NCI-H1105 (cell line): ENCODE measurements around the gene MEX3A.

Experiments
- DNase-seq: peaks from one replicate; lab custom pipeline; 2025; lab: John Stamatoyannopoulos, UW

The MEX3A gene

GRCh38 chr1:156102633-156103511 is 20.6 kb upstream of the MEX3A start:
- DNase-seq: no peak

GRCh38 chr1:156101880-156102279 is 19.6 kb upstream of the MEX3A start:
- no peak for DNase-seq

- peak; percentile 15 for DNase-seq
Measured at GRCh38 chr1:156100205-156100995, 18.1 kb upstream of the MEX3A start.

DNA sequence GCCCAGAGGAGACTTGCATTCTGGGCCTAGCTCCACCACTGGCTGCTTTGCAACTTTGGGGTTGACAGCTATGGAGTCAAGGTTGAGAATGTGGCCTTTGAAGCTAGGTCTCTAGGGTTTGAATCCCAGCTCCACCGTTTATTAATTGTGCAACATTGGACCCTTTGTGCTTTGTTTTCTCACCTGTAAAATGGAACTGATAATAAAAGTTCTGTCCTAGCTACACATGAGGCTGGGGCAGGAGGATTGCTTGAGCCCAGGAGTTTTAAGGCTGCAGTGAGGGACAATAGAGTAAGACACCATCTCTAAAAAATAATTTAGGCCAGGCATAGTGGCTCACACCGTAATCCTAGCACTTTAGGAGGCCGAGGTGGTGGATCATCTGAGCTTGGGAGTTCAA is 17.0 kb upstream of the MEX3A start:
- no peak for DNase-seq

GRCh38 chr1:156098784-156099183 is 16.5 kb upstream of the MEX3A start:
- no peak for DNase-seq

DNA sequence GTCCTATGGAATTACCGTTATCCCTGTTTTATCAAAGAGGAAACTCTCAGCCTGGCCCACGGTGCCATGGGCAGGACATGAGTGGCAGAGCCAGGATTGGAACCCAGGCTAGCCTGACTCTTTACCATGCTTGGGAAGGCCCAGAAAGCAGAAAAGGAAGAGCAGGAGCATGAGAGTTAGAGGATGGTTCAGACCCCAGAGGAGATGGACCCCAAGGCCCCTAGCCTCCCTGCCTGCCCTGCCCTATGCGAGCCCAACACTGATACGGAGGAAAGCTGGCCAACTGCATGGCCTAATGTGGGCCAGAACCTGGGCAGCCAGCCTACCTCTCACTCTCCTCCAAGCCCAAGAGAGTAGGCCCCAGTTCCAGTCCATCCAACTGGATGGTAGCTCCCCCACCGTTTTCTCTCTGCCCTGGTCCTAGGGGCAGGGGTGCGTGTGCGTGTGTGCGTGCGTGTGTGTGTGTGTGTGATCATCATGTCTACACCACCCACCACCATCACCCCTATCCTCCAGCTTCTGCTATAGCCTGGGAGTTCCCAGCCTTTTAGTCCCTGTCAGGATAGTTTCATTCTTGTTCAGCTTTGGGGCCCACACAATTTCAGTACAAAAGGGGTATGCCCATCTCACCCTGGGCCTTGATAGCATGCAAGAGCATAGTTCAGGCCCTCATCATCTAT is 15.4 kb upstream of the MEX3A start:
- no peak for DNase-seq

GRCh38 chr1:156096640-156097391 is 14.6 kb upstream of the MEX3A start:
- DNase-seq: peak; percentile 51

- no peak for DNase-seq
Measured at GRCh38 chr1:156095906-156096508, 13.7 kb upstream of the MEX3A start.

- DNase-seq: no peak
Measured at GRCh38 chr1:156091610-156092009, 9.3 kb upstream of the MEX3A start.

DNA sequence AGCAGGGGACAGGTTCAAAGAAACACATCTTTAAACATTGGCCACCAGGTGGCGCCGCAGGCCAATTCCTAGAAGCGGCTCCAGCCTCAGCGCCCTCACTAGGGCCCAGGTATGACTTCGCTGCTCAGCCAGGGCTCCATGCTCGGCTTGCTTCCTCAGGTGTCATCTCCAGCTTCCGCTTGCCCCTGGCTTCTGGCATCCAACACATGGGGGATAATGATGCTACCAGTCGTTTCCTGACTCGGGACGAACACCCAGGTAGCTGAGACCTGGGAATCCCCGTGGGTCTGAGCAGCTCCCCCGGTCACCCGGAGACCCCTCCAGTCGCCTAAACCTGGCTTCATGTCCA is 8.5 kb upstream of the MEX3A start:
- DNase-seq: peak; percentile 81

DNA sequence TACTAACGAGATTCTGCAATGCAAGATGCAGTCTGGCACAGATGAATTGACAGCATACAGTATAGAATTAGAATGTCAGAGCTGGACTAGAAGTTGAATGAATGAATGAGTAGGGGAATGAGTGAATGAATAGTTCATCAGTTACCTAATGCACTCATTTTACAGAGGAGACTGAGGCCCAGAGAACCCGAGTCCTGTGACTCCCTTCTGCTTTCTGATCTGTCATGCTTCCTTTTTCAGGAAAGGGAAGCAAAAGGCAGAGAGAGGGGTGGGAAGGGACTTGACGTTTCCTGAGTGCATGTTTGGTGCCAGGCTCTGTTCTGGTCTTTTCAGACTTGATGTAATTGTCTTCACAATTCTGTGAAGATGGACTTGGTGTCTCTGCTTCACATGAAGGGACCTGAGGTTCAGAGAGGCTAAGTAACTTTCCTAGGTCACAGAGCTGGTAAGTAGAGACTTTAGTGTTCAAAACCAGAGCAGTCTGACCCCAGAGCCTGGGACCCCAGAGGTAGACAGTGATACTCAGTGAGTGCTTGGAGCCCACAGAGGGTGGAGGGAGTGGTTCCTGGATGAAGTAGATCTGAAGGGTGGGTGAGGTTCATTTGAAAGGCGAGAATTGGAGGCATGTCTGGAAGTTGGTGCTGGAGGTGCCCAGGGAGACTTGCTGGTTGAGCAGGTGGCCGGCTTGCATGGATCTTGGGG is 8.0 kb upstream of the MEX3A start:
- no peak for DNase-seq

DNA sequence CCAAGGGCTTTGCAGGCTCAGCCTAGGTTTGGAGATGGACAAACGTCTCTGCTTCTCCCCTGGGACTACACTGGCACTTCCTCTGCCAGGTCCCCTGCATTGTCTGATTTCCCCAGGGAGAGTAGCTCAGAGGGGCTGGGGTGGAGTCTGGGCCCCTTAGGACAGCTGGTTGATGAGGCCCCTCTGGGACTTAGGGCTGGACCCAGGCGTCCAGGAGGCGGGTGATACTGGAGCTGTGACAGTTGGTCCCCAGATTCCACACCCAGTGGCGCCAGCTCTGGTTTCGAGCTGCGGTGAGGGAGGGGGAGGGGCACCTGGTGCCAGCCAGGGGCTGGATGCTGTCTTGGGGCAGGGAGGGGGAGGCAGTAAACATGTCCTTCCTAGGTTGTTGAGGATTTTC is 7.4 kb upstream of the MEX3A start:
- DNase-seq: no peak

- no peak for DNase-seq
Measured at GRCh38 chr1:156086256-156086662, 4.0 kb upstream of the MEX3A start.

GRCh38 chr1:156083800-156084790 is 1.8 kb upstream of the MEX3A start:
- DNase-seq: no peak

DNA sequence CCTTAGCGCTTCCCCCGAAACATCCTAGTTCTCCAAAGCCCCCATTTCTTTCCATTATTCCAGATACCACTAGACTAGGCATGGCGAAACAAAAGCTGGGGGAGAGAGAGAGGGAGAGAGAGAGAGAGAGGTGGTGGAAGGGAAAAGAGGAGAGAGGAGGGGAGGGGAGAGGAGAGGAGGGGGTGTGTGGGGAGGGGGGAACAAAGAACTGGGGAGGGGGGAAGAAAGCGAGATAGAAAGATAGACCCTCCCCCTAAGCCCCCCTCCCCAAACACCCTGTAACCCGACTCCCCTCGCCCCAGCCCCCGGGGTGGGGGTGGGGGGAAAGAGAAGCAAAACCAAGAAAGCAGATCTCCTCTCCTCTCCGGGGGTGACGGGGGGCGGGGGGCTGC is 352 bp downstream of the MEX3A start:
- no peak for DNase-seq

DNA sequence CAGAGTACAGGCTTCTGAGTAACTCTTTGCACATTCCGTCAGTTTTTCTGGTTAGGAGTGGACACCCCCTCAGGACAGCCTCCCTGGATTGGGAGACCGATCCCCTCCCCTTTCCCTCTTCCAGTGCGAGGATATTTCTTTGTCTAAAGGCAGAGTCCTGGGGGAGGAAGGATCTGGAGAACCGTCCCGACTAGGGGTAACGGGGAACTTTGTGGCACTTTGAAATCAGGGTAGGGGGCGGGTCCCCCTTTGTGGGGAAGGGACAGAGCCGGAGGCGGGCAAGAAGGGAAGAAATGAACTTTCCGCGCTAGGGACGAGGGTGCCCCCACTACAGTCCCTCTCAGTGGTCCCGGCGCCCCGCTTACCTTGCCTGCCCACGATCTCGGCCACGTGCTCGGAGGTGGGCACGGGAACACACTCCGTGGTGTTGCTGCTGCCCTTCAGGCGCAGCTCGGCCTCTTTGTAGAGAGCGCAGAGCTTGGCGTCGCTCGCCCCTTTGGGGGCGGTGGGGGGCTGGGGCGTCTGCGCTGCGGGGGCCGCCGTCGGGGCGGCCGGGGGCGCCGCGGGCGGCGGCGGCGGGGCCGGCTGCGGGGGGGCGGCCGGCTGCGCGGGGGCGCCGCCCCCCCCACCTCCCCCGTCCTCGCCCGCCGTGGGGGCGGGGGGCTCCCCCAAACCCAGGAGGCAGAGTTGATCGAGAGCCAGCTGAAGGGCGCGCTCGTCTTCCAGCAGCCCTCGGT is 917 bp downstream of the MEX3A start:
- peak; percentile 10 for DNase-seq

- no peak for DNase-seq
Measured at GRCh38 chr1:156080863-156081179, 1.4 kb downstream of the MEX3A start.

DNA sequence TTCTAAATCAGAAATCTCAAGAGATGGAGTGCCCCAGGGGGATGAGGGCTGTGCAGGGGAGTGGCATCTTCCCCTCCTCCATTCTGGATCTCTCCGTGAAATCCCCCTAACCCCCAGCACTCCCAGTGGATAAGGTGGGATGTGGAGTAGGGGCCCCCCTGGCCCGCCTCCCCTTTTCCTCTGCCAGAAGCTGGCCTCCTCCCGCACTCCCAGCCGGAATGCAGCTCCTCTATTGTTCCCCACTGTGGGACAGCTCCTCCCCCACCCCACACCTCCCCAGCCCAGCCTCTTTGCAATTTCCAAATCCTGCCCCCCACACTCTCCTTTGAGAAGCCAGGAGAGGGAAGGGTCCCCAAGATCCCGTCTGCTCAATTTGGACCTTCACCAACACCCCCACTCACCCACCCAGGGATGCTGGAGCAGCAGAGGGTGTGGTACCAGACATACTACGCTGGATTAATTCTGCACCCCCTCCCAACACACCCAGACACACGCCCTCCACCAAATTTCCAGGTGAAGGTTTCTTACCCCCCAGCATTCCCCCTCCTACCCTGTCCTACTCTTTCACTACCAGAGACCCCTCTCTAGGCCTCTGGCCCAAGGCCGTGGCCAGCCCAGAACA is 1.9 kb downstream of the MEX3A start:
- DNase-seq: no peak

GRCh38 chr1:156079762-156080161 is 2.5 kb downstream of the MEX3A start:
- DNase-seq: no peak
